RWPE2 (cell line): ENCODE results near the gene RNF130.
A peak's percentile ranks its signal among the peaks of the same experiment; 100 is the strongest.

Source experiments
- ATAC-seq: fragments of 200-7000 bp; cut with Tn5 transposase; 3 replicates; pipeline ENCODE4 v1.9.1; 2021; ENCODE audit warnings: low read depth
- DNase-seq: peaks from one replicate; pipeline ENCODE4 v3.0.0-alpha.2; 2020; ENCODE audit warnings: low spot score
- H3K27ac ChIP-seq: fragments of 450-650 bp; 2 replicates; pipeline ENCODE4 v1.5.1; 2017; ENCODE audit warnings: mild to moderate bottlenecking; ENCODE audit not compliant: poor library complexity, severe bottlenecking
- H3K27me3 ChIP-seq: fragments of 250-450 bp; sonication (Bioruptor Pico); 2 replicates; pipeline ENCODE4 v1.5.1; 2021; ENCODE audit warnings: mild to moderate bottlenecking, moderate library complexity; ENCODE audit not compliant: insufficient read depth, poor library complexity, severe bottlenecking
- H3K36me3 ChIP-seq: fragments of 250-450 bp; sonication (Bioruptor Pico); 2 replicates; pipeline ENCODE4 v1.5.1; 2020; ENCODE audit warnings: low read depth, mild to moderate bottlenecking, moderate library complexity
- H3K4me1 ChIP-seq: fragments of 250-450 bp; sonication (Bioruptor Pico); 2 replicates; pipeline ENCODE4 v1.5.1; 2021; ENCODE audit warnings: mild to moderate bottlenecking, moderate library complexity; ENCODE audit not compliant: insufficient read depth, poor library complexity, severe bottlenecking
- H3K4me3 ChIP-seq: fragments of 250-450 bp; sonication (Bioruptor Pico); 2 replicates; pipeline ENCODE4 v1.5.1; 2021; ENCODE audit warnings: mild to moderate bottlenecking, moderate library complexity; ENCODE audit not compliant: severe bottlenecking
- H3K9me3 ChIP-seq: fragments of 250-450 bp; sonication (Bioruptor Pico); 2 replicates; pipeline ENCODE4 v1.5.1; 2021; ENCODE audit warnings: mild to moderate bottlenecking, moderate library complexity; ENCODE audit not compliant: severe bottlenecking
- TF ChIP-seq, protein P1 (sequence below): fragments of 450-650 bp; IDR thresholded peaks from one replicate; pipeline ENCODE4 v1.5.1; 2017; ENCODE audit warnings: mild to moderate bottlenecking, moderate library complexity; ENCODE audit not compliant: poor library complexity, severe bottlenecking

The RNF130 gene

DNA sequence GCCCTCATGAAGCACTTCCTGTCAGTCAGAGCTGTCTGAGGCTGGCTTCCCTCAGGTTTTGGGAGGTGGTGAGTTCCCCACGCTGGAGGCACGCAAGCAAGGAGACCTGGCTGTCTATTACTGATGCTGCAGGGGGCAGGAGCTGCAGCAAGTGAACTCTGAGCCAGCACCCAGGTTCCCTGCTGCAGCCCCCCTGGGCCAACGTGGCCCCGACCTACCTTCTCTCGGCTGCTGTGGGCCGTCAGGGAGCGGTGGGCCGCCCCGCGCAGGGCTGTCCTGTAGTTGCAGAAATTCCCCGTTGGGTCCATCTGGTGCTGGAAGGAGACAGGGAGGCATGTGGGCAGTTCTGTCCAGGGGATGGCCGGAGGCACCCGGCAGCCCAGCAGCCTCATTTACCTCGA lies 46.8 kb upstream of the RNF130 start:
- TF ChIP-seq, protein P1, sequence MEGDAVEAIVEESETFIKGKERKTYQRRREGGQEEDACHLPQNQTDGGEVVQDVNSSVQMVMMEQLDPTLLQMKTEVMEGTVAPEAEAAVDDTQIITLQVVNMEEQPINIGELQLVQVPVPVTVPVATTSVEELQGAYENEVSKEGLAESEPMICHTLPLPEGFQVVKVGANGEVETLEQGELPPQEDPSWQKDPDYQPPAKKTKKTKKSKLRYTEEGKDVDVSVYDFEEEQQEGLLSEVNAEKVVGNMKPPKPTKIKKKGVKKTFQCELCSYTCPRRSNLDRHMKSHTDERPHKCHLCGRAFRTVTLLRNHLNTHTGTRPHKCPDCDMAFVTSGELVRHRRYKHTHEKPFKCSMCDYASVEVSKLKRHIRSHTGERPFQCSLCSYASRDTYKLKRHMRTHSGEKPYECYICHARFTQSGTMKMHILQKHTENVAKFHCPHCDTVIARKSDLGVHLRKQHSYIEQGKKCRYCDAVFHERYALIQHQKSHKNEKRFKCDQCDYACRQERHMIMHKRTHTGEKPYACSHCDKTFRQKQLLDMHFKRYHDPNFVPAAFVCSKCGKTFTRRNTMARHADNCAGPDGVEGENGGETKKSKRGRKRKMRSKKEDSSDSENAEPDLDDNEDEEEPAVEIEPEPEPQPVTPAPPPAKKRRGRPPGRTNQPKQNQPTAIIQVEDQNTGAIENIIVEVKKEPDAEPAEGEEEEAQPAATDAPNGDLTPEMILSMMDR: no peak
- ATAC-seq (no peak), DNase-seq (no peak)
- Histone ChIP-seq H3K27ac (no peak overlapping the region), H3K27me3 (peaks cover 7% of the 10 kb centered on the region), H3K4me1 (no peaks in the 10 kb centered on the region), H3K36me3 (no peaks in the 10 kb centered on the region), H3K9me3 (no peaks in the 10 kb centered on the region), H3K4me3 (no peak overlapping the region)

GRCh38 chr5:180117000-180117725 lies 45.6 kb upstream of the RNF130 start:
- TF ChIP-seq, protein P1: peak; percentile 68
- H3K27me3 ChIP-seq: no peaks in the 10 kb centered on the region
- no peaks in the 10 kb centered on the region for H3K36me3 ChIP-seq
- H3K27ac ChIP-seq: no peak overlapping the region
- H3K4me1 ChIP-seq: no peaks in the 10 kb centered on the region
- H3K9me3 ChIP-seq: no peaks in the 10 kb centered on the region
- peak; percentile 73 for ATAC-seq
- DNase-seq: no peak
- H3K4me3 ChIP-seq: no peak overlapping the region

DNA sequence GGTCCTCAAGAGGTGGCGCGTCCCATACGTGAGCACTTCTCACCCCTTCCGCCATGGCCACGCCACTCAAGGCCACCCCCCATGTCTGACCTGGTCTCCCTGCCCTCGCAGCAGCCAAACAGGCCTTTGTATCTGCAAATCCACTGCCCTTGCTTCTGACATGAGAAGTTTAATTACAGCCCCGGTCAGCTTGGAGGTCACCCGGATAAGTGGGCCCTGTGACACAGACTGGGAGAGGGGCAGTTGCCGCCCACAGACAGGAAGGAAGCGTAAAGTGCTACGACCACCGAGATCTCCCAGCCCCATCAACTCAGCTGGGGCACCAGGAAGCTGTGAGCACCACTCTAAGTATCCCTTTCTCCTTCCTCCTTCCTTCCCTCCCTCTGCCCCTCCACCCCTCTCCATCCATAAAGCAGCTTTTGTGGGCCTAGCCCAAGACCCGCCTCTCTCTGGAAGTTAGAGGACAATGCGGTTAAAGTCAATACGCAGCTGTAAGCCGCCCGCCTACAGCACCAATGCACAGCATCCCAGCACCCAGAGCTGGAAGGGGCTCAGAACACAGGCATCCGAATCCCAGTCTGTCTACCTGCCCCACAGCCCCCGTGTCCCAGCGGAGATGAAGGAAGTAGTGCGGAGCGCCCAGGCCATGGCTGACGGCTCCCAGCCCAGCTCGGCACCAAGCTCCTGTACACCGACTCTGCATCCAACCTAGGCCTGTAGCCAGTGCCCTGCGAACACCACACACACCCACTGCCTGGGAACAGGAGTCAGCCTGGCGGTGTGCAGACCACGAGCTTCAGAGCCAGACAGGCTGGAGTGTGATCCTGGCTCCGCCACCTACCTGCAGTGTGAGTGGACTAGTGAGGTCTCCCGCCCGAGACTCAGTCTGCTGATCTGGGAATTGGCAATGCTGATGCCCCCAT lies 44.8 kb upstream of the RNF130 start:
- Histone ChIP-seq H3K27me3 (no peaks in the 10 kb centered on the region), H3K4me1 (no peaks in the 10 kb centered on the region), H3K4me3 (no peak overlapping the region), H3K36me3 (no peaks in the 10 kb centered on the region), H3K27ac (no peak overlapping the region), H3K9me3 (no peaks in the 10 kb centered on the region)
- DNase-seq: peak; percentile 66
- TF ChIP-seq, protein P1: no peak
- 0 out of 3 replicates have a peak, but pooled peaks have one; percentile 4 for ATAC-seq

DNA sequence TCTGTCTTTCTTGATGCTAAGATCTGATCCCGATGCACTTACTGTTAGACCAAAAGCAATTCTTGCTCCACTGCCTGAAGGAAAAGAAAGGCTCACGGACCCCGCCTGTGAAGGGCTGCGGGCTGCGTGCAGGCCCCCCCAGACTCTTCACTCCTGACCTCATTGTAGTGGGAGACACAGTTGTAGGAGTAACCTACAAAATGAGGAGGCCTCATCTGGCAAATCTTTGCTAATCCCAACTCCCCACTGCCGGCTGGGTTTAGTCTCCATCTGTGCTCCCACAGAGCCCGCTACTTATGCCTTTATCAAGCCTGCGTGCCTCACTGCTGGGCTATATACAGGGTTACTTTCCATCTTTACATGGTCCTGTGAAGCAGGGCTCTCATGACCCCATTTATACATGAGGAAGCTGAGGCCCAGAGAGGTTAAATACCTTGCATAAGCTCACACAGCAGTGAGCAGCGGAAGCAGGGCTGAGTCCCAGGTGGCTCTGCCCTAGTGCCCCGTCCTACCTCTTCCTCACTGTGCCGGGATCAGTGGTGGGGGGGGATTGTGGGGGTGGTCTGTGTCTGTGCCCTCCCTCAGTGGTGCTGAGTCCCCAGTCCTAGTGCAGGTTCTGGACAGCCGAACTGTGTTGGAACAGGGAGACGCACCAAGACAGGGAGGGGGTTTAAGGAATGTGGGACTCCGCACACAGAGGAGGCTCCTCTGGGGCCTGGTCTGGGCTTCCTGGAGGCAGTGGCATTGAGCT lies 43.9 kb upstream of the RNF130 start:
- H3K27ac ChIP-seq: no peak overlapping the region
- no peaks in the 10 kb centered on the region for H3K36me3 ChIP-seq

More for the DNA sequence above, 43.9 kb upstream of the RNF130 start:
- Histone ChIP-seq H3K27me3 (no peaks in the 10 kb centered on the region), H3K4me3 (no peak overlapping the region), H3K4me1 (no peaks in the 10 kb centered on the region), H3K9me3 (no peaks in the 10 kb centered on the region)
- TF ChIP-seq, protein P1: no peak
- DNase-seq (no peak), ATAC-seq (no peak)
